GM19035 (cell line): ENCODE measurements around the gene METRNL.

Experiments used
- ATAC-seq: cut with Tn5 transposase; IDR thresholded peaks from one replicate; pipeline ENCODE4 v1.9.1; 2021; ENCODE audit not compliant: unreplicated experiment

Gene METRNL

DNA sequence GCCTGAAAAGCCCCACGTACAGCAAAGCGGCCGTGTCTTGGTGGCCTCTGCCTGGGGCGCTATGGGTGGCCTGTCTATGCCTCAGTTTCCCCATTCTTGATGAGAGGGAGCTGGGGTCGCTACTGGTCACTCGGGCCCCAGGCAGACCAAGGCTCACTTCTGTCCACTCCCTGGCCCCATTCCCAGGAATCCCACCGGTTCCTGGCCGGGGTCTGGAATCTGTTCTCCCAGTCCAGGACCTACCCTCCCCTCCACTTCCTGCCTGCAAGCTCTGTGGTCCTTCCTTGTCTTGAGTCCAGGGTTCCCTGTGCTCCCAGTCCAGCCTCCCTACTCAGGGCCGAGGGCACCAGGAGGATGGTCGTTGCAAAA is 24.5 kb downstream of the METRNL start:
- ATAC-seq = no peak

GRCh38 chr17:83104577-83105505 is 25.4 kb downstream of the METRNL start:
- ATAC-seq = no peak

DNA sequence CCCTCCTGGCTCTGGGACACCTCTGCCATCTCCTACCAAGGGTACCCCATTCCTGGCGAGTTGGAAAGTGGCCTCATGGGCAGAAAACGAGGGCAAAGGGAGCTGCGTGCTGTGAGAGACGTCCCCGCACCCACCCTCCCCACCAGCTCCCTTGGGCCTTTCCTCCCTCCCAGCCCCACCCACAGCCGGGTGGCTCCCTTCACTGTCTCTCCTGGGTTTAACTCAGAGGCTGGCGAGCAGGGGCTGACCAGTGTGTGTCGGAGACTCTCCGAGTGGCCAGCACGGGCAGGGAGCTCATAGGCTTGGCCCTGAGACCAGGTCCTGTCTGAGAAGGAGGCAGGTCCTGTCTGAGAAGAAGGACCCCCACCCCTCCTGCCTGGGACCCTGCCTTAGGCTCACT is 26.1 kb downstream of the METRNL start:
- no peak for ATAC-seq

- no peak for ATAC-seq
Observed at GRCh38 chr17:83106056-83106588, 26.7 kb downstream of the METRNL start.

GRCh38 chr17:83106913-83107655 is 27.7 kb downstream of the METRNL start:
- ATAC-seq = no peak

GRCh38 chr17:83107656-83108048 is 28.2 kb downstream of the METRNL start:
- no peak for ATAC-seq

GRCh38 chr17:83108709-83109108 is 29.3 kb downstream of the METRNL start:
- no peak for ATAC-seq

DNA sequence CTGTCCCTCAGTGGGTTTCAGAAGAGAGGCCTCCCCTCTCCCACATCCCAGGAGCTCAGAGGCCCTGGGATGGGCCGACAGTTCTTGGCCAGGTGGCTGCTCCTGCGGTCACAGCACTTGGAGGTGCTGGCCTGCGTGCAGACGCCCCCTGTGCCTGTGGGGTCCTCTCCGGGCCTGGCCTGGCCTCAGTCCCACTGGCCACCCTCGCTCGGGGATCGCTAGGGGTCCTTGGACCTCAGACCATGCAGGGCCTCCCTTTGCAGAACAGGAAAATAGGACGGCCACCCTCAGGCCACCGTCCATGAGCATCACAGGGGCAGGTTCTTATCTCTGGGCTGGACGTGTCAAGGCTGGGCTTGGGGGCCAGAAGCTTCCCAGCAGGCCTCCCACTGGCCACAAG is 30.0 kb downstream of the METRNL start:
- ATAC-seq = no peak

GRCh38 chr17:83109793-83110645 is 30.6 kb downstream of the METRNL start:
- no peak for ATAC-seq

- no peak for ATAC-seq
Observed at GRCh38 chr17:83110735-83111134, 31.3 kb downstream of the METRNL start.

DNA sequence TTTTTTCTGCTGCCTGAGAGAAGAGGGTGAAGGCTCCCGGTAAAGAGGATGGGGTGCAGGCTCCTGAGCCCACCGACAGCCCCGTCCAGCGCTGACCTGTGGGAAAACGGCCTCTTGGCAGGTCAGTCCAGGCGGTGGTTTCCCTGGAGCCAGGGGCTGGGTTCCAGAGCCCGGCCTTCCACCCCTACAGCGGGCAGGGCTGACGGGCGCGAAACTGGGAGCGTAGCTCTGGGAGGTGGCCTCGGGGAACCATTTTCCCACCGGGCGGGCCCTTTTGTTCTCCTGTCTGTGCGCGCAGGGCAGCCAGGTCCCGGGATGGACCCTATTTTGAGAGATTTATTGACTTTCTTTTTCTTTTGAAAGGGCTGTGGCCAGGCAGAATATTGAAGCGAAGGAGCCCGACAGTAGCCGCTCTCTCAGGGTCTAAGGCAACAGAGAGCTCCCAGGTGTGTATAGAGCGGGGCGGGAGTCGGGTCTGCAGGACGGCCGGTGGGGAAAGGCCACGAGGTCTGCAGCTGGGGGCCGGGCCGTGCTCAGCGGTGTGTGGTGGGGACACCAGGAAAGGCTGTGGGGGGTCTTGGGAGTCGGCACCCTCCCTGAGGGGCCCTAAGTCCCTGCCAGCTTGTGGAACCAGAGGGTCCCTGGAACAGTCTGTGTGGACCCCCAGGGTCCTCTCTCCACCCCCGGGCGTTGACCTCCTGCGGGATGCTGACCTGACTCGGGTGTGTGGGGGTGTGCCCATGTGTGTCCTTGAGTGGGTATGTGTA is 32.3 kb downstream of the METRNL start:
- no peak for ATAC-seq

DNA sequence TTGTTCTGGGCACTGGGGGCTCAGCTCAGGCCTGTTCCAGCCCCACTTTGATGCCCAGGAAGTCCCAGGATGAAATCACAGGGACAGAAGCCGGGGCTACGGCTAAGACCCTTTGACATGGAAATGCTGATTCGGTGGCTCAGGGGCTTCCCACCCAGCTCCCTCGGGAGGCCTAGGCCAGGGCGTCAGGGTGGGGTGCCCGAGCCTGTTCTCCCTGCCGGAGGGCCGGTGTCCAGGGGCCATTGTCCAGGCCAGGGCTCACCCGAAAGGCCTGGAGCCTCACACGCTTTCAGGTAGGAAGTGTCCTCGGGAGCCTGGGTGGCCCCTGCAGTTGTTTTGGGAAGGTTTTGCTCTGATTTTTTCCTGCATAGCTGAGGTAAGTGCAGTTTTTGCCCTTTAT is 34.0 kb downstream of the METRNL start:
- ATAC-seq = no peak

- ATAC-seq = no peak
Observed at GRCh38 chr17:83113792-83114191, 34.4 kb downstream of the METRNL start.

GRCh38 chr17:83114706-83115105 is 35.3 kb downstream of the METRNL start:
- no peak for ATAC-seq

DNA sequence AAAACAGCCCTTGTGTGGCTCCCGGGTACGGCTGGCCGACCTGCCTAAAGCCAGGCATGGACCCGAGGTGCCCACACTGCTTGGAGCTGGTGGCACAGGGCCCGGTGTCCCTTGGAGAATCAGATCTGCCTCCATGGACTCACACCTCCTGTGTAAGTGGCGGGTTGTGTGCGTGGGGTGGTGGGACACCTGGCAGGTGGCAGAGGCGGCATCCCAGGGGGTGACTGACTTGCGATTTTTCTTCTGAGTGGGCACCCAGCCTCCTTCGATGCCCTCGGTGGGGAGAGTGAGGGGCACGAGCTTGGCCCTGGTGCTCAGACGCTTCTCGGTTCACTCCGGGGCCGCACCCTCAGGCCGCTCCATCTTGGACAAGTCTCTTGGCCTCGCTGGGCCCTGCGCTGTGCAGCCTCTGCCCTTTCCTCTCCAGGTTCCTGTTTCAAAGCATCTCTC is 35.8 kb downstream of the METRNL start:
- no peak for ATAC-seq

GRCh38 chr17:83115832-83116231 is 36.4 kb downstream of the METRNL start:
- ATAC-seq = no peak

GRCh38 chr17:83116311-83116771 is 36.9 kb downstream of the METRNL start:
- ATAC-seq = no peak

DNA sequence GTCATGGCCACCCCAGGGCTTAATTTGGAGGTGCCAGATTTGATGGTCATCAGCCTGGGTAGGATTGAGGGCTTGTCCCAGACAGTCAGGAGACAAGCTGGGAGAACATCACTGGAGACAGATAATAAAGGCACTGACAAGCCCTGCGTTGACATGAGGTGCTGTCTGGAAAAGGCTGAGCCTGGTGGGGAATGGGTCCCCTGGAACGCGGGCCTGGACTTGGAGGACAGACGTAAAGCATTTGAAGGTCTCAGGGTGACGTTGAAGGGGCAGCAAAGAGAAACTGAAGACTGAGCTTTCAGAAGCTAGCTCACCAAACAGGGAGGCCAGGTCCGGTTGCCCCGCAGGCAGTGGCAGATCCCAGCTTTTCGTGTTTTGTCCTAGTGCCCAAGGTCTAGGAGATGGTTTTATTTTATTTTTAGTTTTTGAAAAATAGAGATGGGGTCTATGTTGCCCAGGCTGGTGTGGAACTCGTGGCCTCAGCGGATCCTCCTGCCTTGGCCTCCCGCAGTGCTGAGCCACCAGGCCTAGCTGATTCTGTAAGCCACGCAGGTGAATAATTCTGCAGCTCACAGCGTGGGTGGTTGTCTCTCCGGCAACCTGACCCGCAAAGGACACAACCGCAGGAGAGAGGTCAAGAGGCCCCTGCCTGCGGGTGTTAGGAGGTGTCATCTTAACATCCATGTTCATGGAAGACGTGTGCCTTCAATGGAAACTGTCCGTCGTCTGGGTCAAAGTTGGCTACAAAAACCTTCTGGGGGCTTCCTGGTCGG is 37.6 kb downstream of the METRNL start:
- ATAC-seq = no peak

GRCh38 chr17:83117583-83117982 is 38.2 kb downstream of the METRNL start:
- no peak for ATAC-seq
